C4-2B (cell line): ENCODE results near the gene CCDC117.

ENCODE experiments used
- ZFX ChIP-seq: fragments of 450-650 bp; IDR thresholded peaks from 2 replicates; pipeline ENCODE4 v1.6.1; 2017
- TF ChIP-seq, protein P1 (sequence below): fragments of 450-650 bp; conservative IDR thresholded peaks from 2 replicates; pipeline ENCODE4 v1.5.1; 2017; ENCODE audit warnings: mild to moderate bottlenecking

DNA sequence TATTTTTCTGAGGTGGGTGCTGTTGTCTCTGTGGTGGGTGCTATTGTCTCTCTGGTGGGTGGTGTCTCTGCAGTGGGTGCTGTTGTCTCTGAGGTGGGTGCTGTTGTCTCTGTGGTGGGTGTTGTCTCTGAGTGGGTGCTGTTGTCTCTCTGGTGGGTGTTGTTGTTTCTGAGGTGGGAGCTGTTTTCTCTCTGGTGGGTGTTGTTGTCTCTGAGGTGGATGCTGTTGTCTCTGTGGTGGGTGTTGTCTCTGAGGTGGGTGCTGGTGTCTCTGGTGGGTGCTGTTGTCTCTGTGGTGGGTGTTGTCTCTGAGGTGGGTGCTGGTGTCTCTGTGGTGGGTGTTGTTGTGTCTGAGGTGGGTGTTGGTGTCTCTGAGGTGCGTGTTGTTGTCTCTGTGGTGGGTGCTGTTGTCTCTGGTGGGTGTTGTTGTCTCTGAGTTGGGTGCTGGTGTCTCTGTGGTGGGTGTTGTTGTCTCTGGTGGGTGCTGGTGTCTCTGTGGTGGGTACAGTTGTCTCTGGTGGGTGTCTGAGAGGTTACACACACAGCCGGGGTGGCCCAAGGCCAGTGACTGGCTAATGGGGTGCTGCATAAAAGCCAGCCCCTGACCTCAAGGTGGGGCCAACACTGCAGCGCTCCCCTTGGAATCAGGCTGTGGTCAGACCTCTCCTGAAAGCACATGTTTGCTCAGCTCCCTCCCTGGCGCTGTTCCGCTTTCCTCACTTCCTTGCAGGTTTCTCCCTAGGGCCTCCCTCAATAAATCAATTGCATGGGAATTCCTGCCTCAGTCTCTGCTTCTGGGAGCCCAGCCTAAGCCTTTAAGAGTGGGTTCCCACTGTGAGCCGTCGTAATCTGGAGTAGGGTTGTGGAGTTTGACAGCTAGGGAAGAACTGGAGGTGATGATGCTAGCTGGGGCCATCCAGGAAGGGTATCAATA, 58.9 kb downstream of the CCDC117 start:
- TF ChIP-seq, protein P1, sequence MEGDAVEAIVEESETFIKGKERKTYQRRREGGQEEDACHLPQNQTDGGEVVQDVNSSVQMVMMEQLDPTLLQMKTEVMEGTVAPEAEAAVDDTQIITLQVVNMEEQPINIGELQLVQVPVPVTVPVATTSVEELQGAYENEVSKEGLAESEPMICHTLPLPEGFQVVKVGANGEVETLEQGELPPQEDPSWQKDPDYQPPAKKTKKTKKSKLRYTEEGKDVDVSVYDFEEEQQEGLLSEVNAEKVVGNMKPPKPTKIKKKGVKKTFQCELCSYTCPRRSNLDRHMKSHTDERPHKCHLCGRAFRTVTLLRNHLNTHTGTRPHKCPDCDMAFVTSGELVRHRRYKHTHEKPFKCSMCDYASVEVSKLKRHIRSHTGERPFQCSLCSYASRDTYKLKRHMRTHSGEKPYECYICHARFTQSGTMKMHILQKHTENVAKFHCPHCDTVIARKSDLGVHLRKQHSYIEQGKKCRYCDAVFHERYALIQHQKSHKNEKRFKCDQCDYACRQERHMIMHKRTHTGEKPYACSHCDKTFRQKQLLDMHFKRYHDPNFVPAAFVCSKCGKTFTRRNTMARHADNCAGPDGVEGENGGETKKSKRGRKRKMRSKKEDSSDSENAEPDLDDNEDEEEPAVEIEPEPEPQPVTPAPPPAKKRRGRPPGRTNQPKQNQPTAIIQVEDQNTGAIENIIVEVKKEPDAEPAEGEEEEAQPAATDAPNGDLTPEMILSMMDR: no peak
- no peak for TF ChIP-seq ZFX
